ENCODE measurements around the gene PPARA.

GRCh38 chr22:46134111-46134705 lies 16.1 kb upstream of the PPARA start:
- TF ChIP-seq CTCF (IDR thresholded peaks at IDR 0.05) (no peak), MAX (IDR thresholded peaks at IDR 0.05; ENCODE audit: low read depth) (no peak), RFX5 (IDR thresholded peaks at IDR 0.05; ENCODE audit: low read length) (no peak), TEAD4 (IDR thresholded peaks at IDR 0.05; ENCODE audit: borderline replicate concordance, insufficient read depth) (no peak), RAD21 (IDR thresholded peaks at IDR 0.05; ENCODE audit: low read length) (no peak), NFIC (IDR thresholded peaks at IDR 0.05; ENCODE audit: borderline replicate concordance) (no peak)
